Activated CD4-positive, alpha-beta T cell treated with anti-CD3 and anti-CD28 coated beads for 24 hours (primary cell): Measurements from ENCODE around the gene PDE6H.

Source experiments
- DNase-seq, 2 donors: peaks; one replicate each; pipeline ENCODE4 v3.0.0-alpha.2; 2020; ENCODE audit warnings: low read depth in 2 of 2

The PDE6H gene

GRCh38 chr12:15001733-15002382 is 29.0 kb downstream of the PDE6H start:
- DNase-seq = no peak

GRCh38 chr12:15004421-15004820 is 31.6 kb downstream of the PDE6H start:
- DNase-seq = no peak

DNA sequence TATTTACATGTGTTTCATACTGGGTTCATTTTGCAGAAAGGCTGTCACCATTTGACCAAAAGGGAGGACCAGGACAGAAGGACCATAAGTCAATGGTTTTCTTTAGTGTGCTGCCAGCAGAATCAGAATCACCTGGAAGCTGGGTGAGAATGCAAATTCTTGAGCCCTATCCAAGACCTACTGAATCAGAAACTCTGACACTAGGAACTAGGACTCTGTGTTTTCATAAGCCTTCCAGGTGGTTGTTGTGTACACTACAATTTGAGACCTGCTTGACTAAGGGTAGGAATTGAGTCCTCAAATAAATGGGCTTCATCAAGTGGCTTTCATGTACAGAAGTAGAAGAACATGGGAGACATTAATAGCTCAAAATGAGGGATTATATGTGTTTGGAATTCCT is 32.2 kb downstream of the PDE6H start:
- no peak for DNase-seq

DNA sequence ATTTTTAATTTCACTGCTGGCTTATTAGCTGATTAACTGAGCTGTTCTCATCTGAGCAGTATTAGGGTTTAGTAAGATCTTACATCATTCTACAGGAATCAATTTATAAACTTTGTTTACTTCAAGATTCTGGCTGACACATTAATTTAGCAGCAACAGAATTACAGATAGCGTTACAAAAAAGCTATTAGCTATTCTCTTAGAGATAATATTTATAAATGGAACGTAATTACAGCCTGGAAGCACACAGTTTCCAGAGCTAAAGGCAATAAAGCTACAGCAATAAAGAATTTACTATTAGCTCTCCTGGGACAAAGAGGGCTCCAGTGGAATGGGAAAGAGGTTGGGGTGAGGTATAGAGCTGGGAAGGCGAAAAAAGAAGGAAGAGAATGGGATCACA is 34.7 kb downstream of the PDE6H start:
- no peak for DNase-seq

GRCh38 chr12:15011162-15011561 is 38.3 kb downstream of the PDE6H start:
- no peak for DNase-seq

GRCh38 chr12:15013634-15014179 is 40.9 kb downstream of the PDE6H start:
- no peak for DNase-seq

GRCh38 chr12:15014708-15015107 is 41.9 kb downstream of the PDE6H start:
- DNase-seq = no peak

GRCh38 chr12:15015121-15015520 is 42.3 kb downstream of the PDE6H start:
- no peak for DNase-seq

- DNase-seq = no peak
Measured at GRCh38 chr12:15020156-15020555, 47.3 kb downstream of the PDE6H start.
